Gastroesophageal sphincter (tissue), 3 donors: ENCODE measurements around the gene PCGF1.

Experiments
- CTCF ChIP-seq, 4 experiments: fragments of 200-600 bp in 2 of 4; fragments of 450-650 bp in 2 of 4; sonication (generic) in 1 of 4; IDR thresholded peaks; one replicate each; pipeline ENCODE4 v1.5.1; 2017 to 2019; ENCODE audit warnings: antibody characterized with exemption in 4 of 4, mild to moderate bottlenecking in 2 of 4, moderate library complexity in 2 of 4
- EP300 ChIP-seq: sonication (generic); formaldehyde crosslinking; IDR thresholded peaks from one replicate; pipeline ENCODE4 v1.6.1; 2017; ENCODE audit warnings: antibody characterized with exemption, mild to moderate bottlenecking
- POLR2A ChIP-seq, 2 donors: fragments of 450-650 bp; IDR thresholded peaks; one replicate each; pipeline ENCODE4 v1.6.1; 2017; ENCODE audit warnings: antibody characterized with exemption in 2 of 2, mild to moderate bottlenecking in 2 of 2, moderate library complexity in 1 of 2
- POLR2AphosphoS5 ChIP-seq: sonication (generic); formaldehyde crosslinking; IDR thresholded peaks from one replicate; pipeline ENCODE4 v1.6.1; 2017; ENCODE audit warnings: antibody characterized with exemption

DNA sequence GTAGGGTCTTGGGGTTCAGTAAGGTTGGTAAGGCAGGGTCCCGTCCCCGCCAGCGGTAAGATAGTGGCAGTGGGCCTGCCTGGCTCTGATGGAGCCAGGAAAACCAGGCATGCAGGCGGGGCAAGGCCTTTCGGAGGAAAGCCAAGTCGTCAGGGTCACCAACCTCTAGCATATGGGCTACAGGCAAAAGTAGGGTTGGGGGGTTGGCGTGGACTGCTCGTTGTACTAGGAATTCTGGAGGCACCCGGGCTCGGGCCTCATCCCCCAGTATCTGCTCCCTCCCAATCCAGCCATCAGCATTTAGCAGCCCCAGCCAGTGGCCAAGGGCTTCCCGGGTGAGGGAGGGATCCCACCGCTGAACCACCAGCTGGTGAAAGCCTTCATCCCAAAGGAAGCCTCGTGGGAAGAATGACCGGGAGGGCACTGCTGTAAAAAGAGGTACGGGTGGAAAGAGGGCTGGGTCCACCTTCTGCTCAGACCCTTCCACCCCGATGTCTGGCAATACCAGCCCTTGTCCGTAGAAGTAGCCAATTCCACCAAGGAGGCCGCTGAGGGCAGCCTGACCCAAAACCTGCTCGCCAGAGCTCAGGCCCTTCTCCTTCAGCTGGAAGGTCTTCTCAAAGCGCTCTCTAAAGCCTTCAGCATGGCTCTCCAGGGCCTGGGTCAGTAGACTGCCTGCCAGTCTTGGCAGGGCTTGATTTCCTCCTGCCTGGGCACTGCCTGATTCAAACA lies 45.3 kb downstream of the PCGF1 start:
- no peak for TF ChIP-seq CTCF (IDR thresholded peaks at IDR 0.05)
- TF ChIP-seq POLR2AphosphoS5, result no peak
- TF ChIP-seq POLR2A (IDR thresholded peaks at IDR 0.05), result no peak
- no peak for TF ChIP-seq EP300
